Chondrocyte (in vitro differentiated cells): Measurements from ENCODE around the gene TSTD2. TPM values are rescaled to one million over a fixed set of nuclear protein-coding genes. Genes with fewer than 3 reads are reported as not detected.
A peak's percentile ranks its signal among the peaks of the same experiment; 100 is the strongest.

Experiments
- DNase-seq: peaks from one replicate; pipeline ENCODE4 v3.0.0; 2021; ENCODE audit warnings: mixed read lengths, low spot score
- H3K27ac Mint-ChIP-seq: one replicate; pipeline ENCODE4 v1.8.0; 2021; ENCODE audit warnings: mild to moderate bottlenecking, moderate library complexity, mixed read lengths; ENCODE audit not compliant: unreplicated experiment
- H3K27me3 Mint-ChIP-seq: 2 replicates; pipeline ENCODE4 v1.8.0; 2021; ENCODE audit warnings: low read depth, mixed read lengths
- H3K36me3 Mint-ChIP-seq: 2 replicates; pipeline ENCODE4 v1.8.0; 2021; ENCODE audit warnings: low read depth, mixed read lengths
- H3K4me1 Mint-ChIP-seq: 2 replicates; pipeline ENCODE4 v1.8.0; 2021; ENCODE audit warnings: low read depth, mild to moderate bottlenecking, mixed read lengths
- H3K4me3 Mint-ChIP-seq: one replicate; pipeline ENCODE4 v1.8.0; 2021; ENCODE audit warnings: mild to moderate bottlenecking, moderate library complexity, mixed read lengths; ENCODE audit not compliant: unreplicated experiment
- H3K9me3 Mint-ChIP-seq: 2 replicates; pipeline ENCODE4 v1.8.0; 2021; ENCODE audit warnings: low read depth, mixed read lengths
- CTCF ChIP-seq: fragments of 200-600 bp; sonication (generic); IDR thresholded peaks from 2 replicates; pipeline ENCODE4 v1.5.0; 2021; ENCODE audit warnings: antibody characterized with exemption, mild to moderate bottlenecking, moderate library complexity
- total RNA-seq: library from RNA; stranded (reverse); gene quantifications from 3 replicates; pipeline ENCODE4 v1.2.1, GENCODE V29; 2021

The TSTD2 gene
- total RNA-seq, 1 donor from 2014 or later, result 19.6 TPM

- Mint-ChIP-seq H3K27me3 (peaks cover 43% of the 10 kb centered on the region), H3K27ac (peak overlapping the region; percentile 59), H3K4me1 (peaks cover 17% of the 10 kb centered on the region), H3K36me3 (peaks cover 2% of the 10 kb centered on the region), H3K4me3 (no peak overlapping the region), H3K9me3 (no peaks in the 10 kb centered on the region)
- no peak for TF ChIP-seq CTCF
- DNase-seq, result no peak
These were observed 75.5 kb downstream of the TSTD2 start for GRCh38 chr9:97557606-97558095.

- Mint-ChIP-seq H3K27ac (peak overlapping the region; percentile 59), H3K27me3 (peaks cover 45% of the 10 kb centered on the region), H3K4me1 (peaks cover 17% of the 10 kb centered on the region), H3K36me3 (peaks cover 2% of the 10 kb centered on the region), H3K9me3 (no peaks in the 10 kb centered on the region), H3K4me3 (no peak overlapping the region)
- no peak for DNase-seq
- TF ChIP-seq CTCF, result no peak
These were observed 76.2 kb downstream of the TSTD2 start for GRCh38 chr9:97556721-97557605.

GRCh38 chr9:97556036-97556720 is 77.0 kb downstream of the TSTD2 start:
- H3K4me1 Mint-ChIP-seq, result peaks cover 17% of the 10 kb centered on the region
- no peak overlapping the region for H3K4me3 Mint-ChIP-seq
- peaks cover 47% of the 10 kb centered on the region for H3K27me3 Mint-ChIP-seq
- no peaks in the 10 kb centered on the region for H3K9me3 Mint-ChIP-seq
- no peak overlapping the region for H3K27ac Mint-ChIP-seq
- DNase-seq, result no peak
- no peak for TF ChIP-seq CTCF
- no peaks in the 10 kb centered on the region for H3K36me3 Mint-ChIP-seq

GRCh38 chr9:97555164-97555563 is 78.0 kb downstream of the TSTD2 start:
- TF ChIP-seq CTCF, result no peak
- peaks cover 52% of the 10 kb centered on the region for H3K27me3 Mint-ChIP-seq
- no peak overlapping the region for H3K4me3 Mint-ChIP-seq
- peaks cover 17% of the 10 kb centered on the region for H3K4me1 Mint-ChIP-seq
- no peak overlapping the region for H3K27ac Mint-ChIP-seq
- H3K9me3 Mint-ChIP-seq, result no peaks in the 10 kb centered on the region
- DNase-seq, result no peak
- H3K36me3 Mint-ChIP-seq, result no peaks in the 10 kb centered on the region

- no peak for TF ChIP-seq CTCF
These were observed 78.5 kb downstream of the TSTD2 start for GRCh38 chr9:97554566-97555075.

More at GRCh38 chr9:97554566-97555075, 78.5 kb downstream of the TSTD2 start:
- Mint-ChIP-seq H3K36me3 (no peaks in the 10 kb centered on the region), H3K27me3 (peaks cover 54% of the 10 kb centered on the region), H3K27ac (no peak overlapping the region), H3K4me1 (peaks cover 17% of the 10 kb centered on the region), H3K4me3 (no peak overlapping the region), H3K9me3 (no peaks in the 10 kb centered on the region)
- DNase-seq, result no peak
